ENCODE measurements around the gene FAM107A.

- no peak for TF ChIP-seq CTCF (IDR thresholded peaks at IDR 0.05; ENCODE audit: insufficient read depth, low read length)
- TF ChIP-seq POLR2AphosphoS5 (IDR thresholded peaks at IDR 0.05; ENCODE audit: low read depth) = no peak
- no peak for TF ChIP-seq REST (IDR thresholded peaks at IDR 0.05; ENCODE audit: insufficient replicate concordance, low read depth)
Measured at GRCh38 chr3:58623961-58624360, 46.8 kb upstream of the FAM107A start.
